Measurements from ENCODE around the gene LGALS16.
"Not testable (repeated sequence)": the region's sequence is repeated elsewhere in the genome, so short reads cannot be mapped to it uniquely, and the experiment has no call there.

The LGALS16 gene

DNA sequence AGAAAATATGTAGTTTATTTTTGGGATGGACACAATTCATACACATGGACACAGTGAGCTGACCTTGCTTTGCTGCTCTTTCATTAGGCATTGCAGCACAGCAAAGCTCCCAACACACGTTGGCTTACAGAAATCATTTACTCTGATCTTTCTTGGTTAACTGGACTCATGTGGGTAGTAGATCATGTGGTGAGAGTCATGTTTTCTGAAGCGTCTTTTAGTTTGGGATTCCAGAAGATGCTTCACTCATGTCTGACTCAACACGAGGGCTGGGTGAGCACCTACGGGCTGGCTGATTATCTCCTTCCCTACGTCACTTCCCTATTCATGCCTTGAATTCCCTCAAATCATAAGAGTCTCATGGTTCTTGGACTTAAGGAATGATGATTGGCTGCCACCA, 12.1 kb upstream of the LGALS16 start:
- Histone ChIP-seq H3K27me3 (ENCODE audit: control insufficient read depth in 1 of 2, insufficient read depth in 2 of 2, low read length in 2 of 2) (no peaks in the 10 kb centered on the region), H3K4me1 (ENCODE audit: control insufficient read depth in 1 of 2, insufficient read depth in 2 of 2, low read length in 2 of 2) (no peaks in the 10 kb centered on the region), H3K4me3 (ENCODE audit: low read depth in 1 of 2, low read length in 2 of 2) (no peak overlapping the region), H3K9me3 (ENCODE audit: control insufficient read depth in 1 of 2, low read length in 2 of 2) (no peaks in the 10 kb centered on the region), H3K9ac (ENCODE audit: low read depth in 1 of 2, low read length in 2 of 2) (no peak overlapping the region), H3K36me3 (ENCODE audit: control insufficient read depth in 1 of 2, insufficient read depth in 2 of 2, low read length in 2 of 2) (no peaks in the 10 kb centered on the region), H3K27ac (ENCODE audit: low read depth, low read length) (no peak overlapping the region)

DNA sequence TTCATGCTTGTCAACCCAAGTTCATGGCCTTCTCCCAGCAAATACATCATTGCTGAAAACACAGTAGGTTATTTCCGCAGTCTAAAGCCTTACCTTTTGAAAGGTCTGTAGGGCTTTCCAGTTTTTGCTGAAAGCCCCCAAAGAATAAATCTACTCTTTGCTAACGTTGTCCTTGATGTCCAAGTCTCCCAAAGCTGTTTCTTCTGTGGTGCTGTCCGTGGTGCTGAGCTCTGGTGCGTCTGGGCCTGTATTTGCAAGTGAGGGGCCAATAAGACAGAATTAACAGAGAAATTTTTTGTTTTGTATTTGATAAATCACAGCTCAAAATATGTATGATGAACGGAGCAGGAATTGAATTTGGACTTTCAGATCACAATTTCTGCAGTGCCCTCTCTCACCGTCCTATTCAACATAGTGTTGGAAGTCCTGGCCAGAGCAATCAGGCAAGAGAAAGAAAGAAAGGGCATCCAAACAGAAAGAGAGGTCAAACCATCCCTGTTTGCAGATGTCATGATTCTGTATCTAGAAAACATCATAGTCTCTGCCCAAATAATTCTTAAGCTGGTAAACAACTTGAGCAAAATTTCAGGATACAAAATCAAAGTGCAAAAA, 9.8 kb upstream of the LGALS16 start:
- Histone ChIP-seq H3K9me3 (ENCODE audit: control insufficient read depth in 1 of 2, low read length in 2 of 2) (no peaks in the 10 kb centered on the region), H3K9ac (ENCODE audit: low read depth in 1 of 2, low read length in 2 of 2) (no peak overlapping the region), H3K36me3 (ENCODE audit: control insufficient read depth in 1 of 2, insufficient read depth in 2 of 2, low read length in 2 of 2) (no peaks in the 10 kb centered on the region), H3K4me3 (ENCODE audit: low read depth in 1 of 2, low read length in 2 of 2) (no peak overlapping the region), H3K4me1 (ENCODE audit: control insufficient read depth in 1 of 2, insufficient read depth in 2 of 2, low read length in 2 of 2) (no peaks in the 10 kb centered on the region), H3K27me3 (ENCODE audit: control insufficient read depth in 1 of 2, insufficient read depth in 2 of 2, low read length in 2 of 2) (no peaks in the 10 kb centered on the region), H3K27ac (ENCODE audit: low read depth, low read length) (no peak overlapping the region)

DNA sequence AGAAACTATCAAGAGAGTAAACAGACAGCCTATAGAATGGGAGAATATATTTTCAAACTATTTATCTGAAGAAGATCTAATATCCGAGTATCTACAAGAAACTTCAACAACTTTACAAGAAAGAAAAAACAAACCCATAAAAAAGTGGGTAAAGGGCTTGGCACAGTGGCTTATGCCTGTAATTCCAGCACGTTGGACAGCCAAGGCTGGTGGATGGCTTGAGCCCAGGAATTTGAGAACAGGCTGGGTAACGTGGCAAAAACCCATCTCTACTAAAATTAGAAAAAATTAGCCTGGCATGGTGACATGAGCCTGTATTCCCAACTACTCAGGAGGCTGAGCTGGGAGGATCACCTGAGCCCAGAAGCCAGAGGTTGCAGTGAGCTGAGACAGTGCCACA, 7.8 kb upstream of the LGALS16 start:
- no peaks in the 10 kb centered on the region for H3K27me3 ChIP-seq (ENCODE audit: control insufficient read depth in 1 of 2, insufficient read depth in 2 of 2, low read length in 2 of 2)
- H3K4me3 ChIP-seq (ENCODE audit: low read depth in 1 of 2, low read length in 2 of 2), result no peak overlapping the region
- no peak overlapping the region for H3K9ac ChIP-seq (ENCODE audit: low read depth in 1 of 2, low read length in 2 of 2)
- H3K36me3 ChIP-seq (ENCODE audit: control insufficient read depth in 1 of 2, insufficient read depth in 2 of 2, low read length in 2 of 2), result no peaks in the 10 kb centered on the region
- no peak overlapping the region for H3K27ac ChIP-seq (ENCODE audit: low read depth, low read length)
- no peaks in the 10 kb centered on the region for H3K9me3 ChIP-seq (ENCODE audit: control insufficient read depth in 1 of 2, low read length in 2 of 2)
- H3K4me1 ChIP-seq (ENCODE audit: control insufficient read depth in 1 of 2, insufficient read depth in 2 of 2, low read length in 2 of 2), result no peaks in the 10 kb centered on the region

DNA sequence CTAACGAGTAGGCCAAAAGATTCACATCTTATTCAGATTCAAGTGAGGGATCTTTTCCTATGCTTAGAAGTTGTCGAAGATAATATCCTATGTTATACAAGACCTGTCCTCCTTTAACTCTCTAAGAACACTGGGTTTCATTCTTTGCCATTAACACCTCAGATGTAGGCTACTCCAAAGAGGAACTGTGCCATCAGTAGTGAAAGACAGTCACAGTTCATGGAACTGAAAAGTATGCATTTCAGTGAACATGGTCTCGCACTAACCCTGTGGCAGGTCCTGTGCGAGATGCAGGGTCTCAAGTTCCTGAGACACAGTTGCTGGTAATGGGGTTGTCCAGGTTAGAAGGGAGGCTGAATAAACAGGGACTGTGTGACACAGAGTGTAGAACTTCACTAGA, 4.1 kb downstream of the LGALS16 start:
- Histone ChIP-seq H3K9me3 (ENCODE audit: control insufficient read depth in 1 of 2, low read length in 2 of 2) (no peaks in the 10 kb centered on the region), H3K27me3 (ENCODE audit: control insufficient read depth in 1 of 2, insufficient read depth in 2 of 2, low read length in 2 of 2) (no peaks in the 10 kb centered on the region), H3K4me1 (ENCODE audit: control insufficient read depth in 1 of 2, insufficient read depth in 2 of 2, low read length in 2 of 2) (no peaks in the 10 kb centered on the region), H3K4me3 (ENCODE audit: low read depth in 1 of 2, low read length in 2 of 2) (no peak overlapping the region), H3K9ac (ENCODE audit: low read depth in 1 of 2, low read length in 2 of 2) (no peak overlapping the region), H3K36me3 (ENCODE audit: control insufficient read depth in 1 of 2, insufficient read depth in 2 of 2, low read length in 2 of 2) (no peaks in the 10 kb centered on the region), H3K27ac (ENCODE audit: low read depth, low read length) (no peak overlapping the region)

DNA sequence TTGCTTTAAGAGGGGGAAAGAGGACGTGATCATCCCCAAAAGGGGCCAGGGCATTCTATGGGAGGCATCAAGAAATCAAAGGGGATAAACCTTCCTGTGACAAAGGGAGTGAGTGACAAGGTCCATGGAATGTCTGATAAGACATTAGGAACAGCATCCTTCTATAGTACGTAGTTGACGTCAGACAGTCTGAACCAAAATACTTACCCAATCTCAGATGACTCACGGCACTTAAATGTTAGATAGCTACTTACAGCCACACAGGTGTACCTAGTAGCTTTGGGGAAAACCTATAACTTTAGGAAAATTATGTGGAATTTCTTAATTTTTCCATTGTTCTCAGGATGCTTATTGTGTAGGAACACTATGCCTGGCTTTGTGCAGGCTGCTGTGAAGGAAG, 4.9 kb downstream of the LGALS16 start:
- Histone ChIP-seq H3K4me1 (ENCODE audit: control insufficient read depth in 1 of 2, insufficient read depth in 2 of 2, low read length in 2 of 2) (no peaks in the 10 kb centered on the region), H3K9me3 (ENCODE audit: control insufficient read depth in 1 of 2, low read length in 2 of 2) (no peaks in the 10 kb centered on the region), H3K27ac (ENCODE audit: low read depth, low read length) (no peak overlapping the region), H3K4me3 (ENCODE audit: low read depth in 1 of 2, low read length in 2 of 2) (no peak overlapping the region), H3K36me3 (ENCODE audit: control insufficient read depth in 1 of 2, insufficient read depth in 2 of 2, low read length in 2 of 2) (no peaks in the 10 kb centered on the region), H3K9ac (ENCODE audit: low read depth in 1 of 2, low read length in 2 of 2) (no peak overlapping the region), H3K27me3 (ENCODE audit: control insufficient read depth in 1 of 2, insufficient read depth in 2 of 2, low read length in 2 of 2) (no peaks in the 10 kb centered on the region)

DNA sequence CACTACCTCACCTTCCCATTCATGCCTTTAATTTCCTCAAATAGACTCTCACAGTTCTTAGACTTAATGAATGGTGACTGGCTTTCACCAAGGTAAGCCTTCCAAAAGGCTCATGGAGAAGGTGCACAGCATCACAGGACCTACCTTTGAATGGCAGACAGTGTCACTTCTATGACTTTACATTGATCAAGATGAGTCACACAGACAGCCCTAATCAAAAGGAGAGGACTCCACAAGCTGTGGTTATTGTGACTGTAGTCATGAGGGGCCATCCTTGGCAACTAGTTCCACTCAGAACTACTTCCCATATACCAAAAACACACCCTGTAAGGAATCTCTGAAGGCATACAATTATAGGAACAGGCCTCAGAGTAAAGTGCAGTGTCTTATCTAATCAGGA, 5.9 kb downstream of the LGALS16 start:
- Histone ChIP-seq H3K9me3 (ENCODE audit: control insufficient read depth in 1 of 2, low read length in 2 of 2) (no peaks in the 10 kb centered on the region), H3K9ac (ENCODE audit: low read depth in 1 of 2, low read length in 2 of 2) (no peak overlapping the region), H3K27me3 (ENCODE audit: control insufficient read depth in 1 of 2, insufficient read depth in 2 of 2, low read length in 2 of 2) (no peaks in the 10 kb centered on the region), H3K27ac (ENCODE audit: low read depth, low read length) (no peak overlapping the region), H3K4me3 (ENCODE audit: low read depth in 1 of 2, low read length in 2 of 2) (no peak overlapping the region), H3K4me1 (ENCODE audit: control insufficient read depth in 1 of 2, insufficient read depth in 2 of 2, low read length in 2 of 2) (no peaks in the 10 kb centered on the region), H3K36me3 (ENCODE audit: control insufficient read depth in 1 of 2, insufficient read depth in 2 of 2, low read length in 2 of 2) (no peaks in the 10 kb centered on the region)

DNA sequence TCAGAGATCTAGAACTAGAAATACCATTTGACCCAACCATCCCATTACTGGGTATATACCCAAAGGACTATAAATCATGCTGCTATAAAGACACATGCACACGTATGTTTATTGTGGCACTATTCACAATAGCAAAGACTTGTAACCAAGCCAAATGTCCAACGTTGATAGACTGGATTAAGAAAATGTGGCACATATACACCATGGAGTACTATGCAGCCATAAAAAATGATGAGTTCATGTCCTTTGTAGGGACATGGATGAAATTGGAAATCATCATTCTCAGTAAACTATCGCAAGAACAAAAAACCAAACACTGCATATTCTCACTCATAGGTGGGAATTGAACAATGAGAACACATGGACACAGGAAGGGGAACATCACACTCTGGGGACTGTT, 14.1 kb downstream of the LGALS16 start:
- H3K9ac ChIP-seq (ENCODE audit: low read depth in 1 of 2, low read length in 2 of 2); H3K4me1 ChIP-seq (ENCODE audit: control insufficient read depth in 1 of 2, insufficient read depth in 2 of 2, low read length in 2 of 2); H3K27me3 ChIP-seq (ENCODE audit: control insufficient read depth in 1 of 2, insufficient read depth in 2 of 2, low read length in 2 of 2); H3K4me3 ChIP-seq (ENCODE audit: low read depth in 1 of 2, low read length in 2 of 2); H3K36me3 ChIP-seq (ENCODE audit: control insufficient read depth in 1 of 2, insufficient read depth in 2 of 2, low read length in 2 of 2); H3K9me3 ChIP-seq (ENCODE audit: control insufficient read depth in 1 of 2, low read length in 2 of 2); H3K27ac ChIP-seq (ENCODE audit: low read depth, low read length): not testable (repeated sequence)

DNA sequence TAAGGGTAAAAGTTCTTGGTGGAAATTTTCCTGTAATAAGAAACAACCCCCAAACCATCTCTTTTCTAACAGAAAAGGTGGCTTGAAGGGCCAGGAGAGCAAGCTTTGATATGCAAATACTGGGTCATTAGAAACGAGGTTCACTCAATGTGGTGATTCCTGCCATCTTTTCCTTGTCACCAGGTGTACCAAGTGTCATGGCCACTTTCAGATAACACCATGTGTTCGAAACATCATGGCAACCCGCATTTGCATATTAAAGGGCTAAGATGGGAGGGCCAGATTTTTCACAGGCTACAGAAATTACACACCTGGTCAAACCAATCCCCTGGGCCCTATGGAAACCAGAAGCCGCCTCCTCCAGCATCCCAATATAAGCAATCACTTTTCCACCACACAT, 15.3 kb downstream of the LGALS16 start:
- no peak overlapping the region for H3K27ac ChIP-seq (ENCODE audit: low read depth, low read length)
- peaks cover 0 to 3% of the 10 kb centered on the region in 2 donors for H3K27me3 ChIP-seq (ENCODE audit: control insufficient read depth in 1 of 2, insufficient read depth in 2 of 2, low read length in 2 of 2)
- H3K9ac ChIP-seq (ENCODE audit: low read depth in 1 of 2, low read length in 2 of 2), result no peak overlapping the region
- no peaks in the 10 kb centered on the region for H3K9me3 ChIP-seq (ENCODE audit: control insufficient read depth in 1 of 2, low read length in 2 of 2)
- H3K4me3 ChIP-seq (ENCODE audit: low read depth in 1 of 2, low read length in 2 of 2), result no peak overlapping the region
- no peaks in the 10 kb centered on the region for H3K36me3 ChIP-seq (ENCODE audit: control insufficient read depth in 1 of 2, insufficient read depth in 2 of 2, low read length in 2 of 2)
- no peaks in the 10 kb centered on the region for H3K4me1 ChIP-seq (ENCODE audit: control insufficient read depth in 1 of 2, insufficient read depth in 2 of 2, low read length in 2 of 2)

DNA sequence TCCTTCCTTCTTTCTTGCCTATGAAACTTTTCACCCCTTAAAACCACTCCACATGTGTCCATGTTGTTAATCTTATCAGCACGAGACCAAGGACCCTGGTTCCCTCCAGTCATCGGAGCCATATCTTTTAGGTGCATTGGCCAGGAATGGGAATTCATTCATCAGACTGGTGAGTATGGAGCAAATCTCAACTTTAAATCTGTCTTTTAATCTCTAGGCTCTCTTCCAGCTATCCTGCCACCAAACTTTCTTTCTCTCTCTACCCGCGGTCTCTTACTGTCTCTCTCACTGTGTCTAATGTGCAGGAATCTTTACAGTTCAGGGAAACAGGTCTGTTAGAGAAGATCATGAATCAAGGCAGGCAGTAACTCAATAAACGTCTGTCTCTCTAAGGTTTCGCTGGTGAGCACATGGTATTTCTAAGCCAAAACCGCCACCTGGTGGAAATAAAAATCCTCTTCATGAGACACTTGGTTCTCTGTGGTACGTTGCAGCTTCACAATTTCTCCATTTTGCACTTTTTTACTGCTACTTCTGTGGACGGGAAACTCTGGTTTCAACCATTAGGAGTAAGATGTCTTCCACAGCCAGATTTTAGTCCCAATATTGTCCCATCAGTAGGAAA, 16.1 kb downstream of the LGALS16 start:
- no peaks in the 10 kb centered on the region for H3K36me3 ChIP-seq (ENCODE audit: control insufficient read depth in 1 of 2, insufficient read depth in 2 of 2, low read length in 2 of 2)
- no peak overlapping the region for H3K9ac ChIP-seq (ENCODE audit: low read depth in 1 of 2, low read length in 2 of 2)

DNA sequence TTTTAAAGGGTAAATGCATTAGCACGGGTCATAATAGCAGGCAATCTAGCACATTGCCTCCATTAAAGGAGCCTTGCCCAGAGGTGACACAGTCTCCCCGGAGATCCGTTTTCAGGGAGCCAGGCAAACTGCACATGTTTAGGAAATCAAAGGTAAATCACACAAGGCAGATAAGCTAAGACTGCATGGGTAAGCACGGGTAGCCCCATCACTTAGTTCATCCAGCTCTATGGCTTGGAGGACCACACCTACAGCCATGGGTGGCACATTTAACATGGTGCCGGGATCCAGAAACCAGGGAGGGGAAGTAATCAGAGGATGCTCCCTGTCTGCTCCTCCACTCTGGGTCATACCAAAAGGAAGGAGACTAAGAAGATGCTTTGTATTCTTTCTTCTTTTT, 16.8 kb downstream of the LGALS16 start:
- no peak overlapping the region for H3K4me3 ChIP-seq (ENCODE audit: low read depth in 1 of 2, low read length in 2 of 2)
- no peaks in the 10 kb centered on the region for H3K36me3 ChIP-seq (ENCODE audit: control insufficient read depth in 1 of 2, insufficient read depth in 2 of 2, low read length in 2 of 2)
- H3K4me1 ChIP-seq (ENCODE audit: control insufficient read depth in 1 of 2, insufficient read depth in 2 of 2, low read length in 2 of 2), result no peaks in the 10 kb centered on the region
- no peaks in the 10 kb centered on the region for H3K9me3 ChIP-seq (ENCODE audit: control insufficient read depth in 1 of 2, low read length in 2 of 2)
- no peak overlapping the region for H3K9ac ChIP-seq (ENCODE audit: low read depth in 1 of 2, low read length in 2 of 2)
- H3K27ac ChIP-seq (ENCODE audit: low read depth, low read length), result no peak overlapping the region
- peaks cover 0 to 3% of the 10 kb centered on the region in 2 donors for H3K27me3 ChIP-seq (ENCODE audit: control insufficient read depth in 1 of 2, insufficient read depth in 2 of 2, low read length in 2 of 2)

More for the DNA sequence above, 16.1 kb downstream of the LGALS16 start:
- Histone ChIP-seq H3K9me3 (ENCODE audit: control insufficient read depth in 1 of 2, low read length in 2 of 2) (no peaks in the 10 kb centered on the region), H3K27me3 (ENCODE audit: control insufficient read depth in 1 of 2, insufficient read depth in 2 of 2, low read length in 2 of 2) (peaks cover 0 to 3% of the 10 kb centered on the region in 2 donors), H3K27ac (ENCODE audit: low read depth, low read length) (no peak overlapping the region), H3K4me1 (ENCODE audit: control insufficient read depth in 1 of 2, insufficient read depth in 2 of 2, low read length in 2 of 2) (no peaks in the 10 kb centered on the region), H3K4me3 (ENCODE audit: low read depth in 1 of 2, low read length in 2 of 2) (no peak overlapping the region)

All from duodenal mucosa (tissue), 2 donors.